ENCODE data around the gene TMEM52.
"Not testable (repeated sequence)": the region's sequence is repeated elsewhere in the genome, so short reads cannot be mapped to it uniquely, and the experiment has no call there.

The TMEM52 gene

DNA sequence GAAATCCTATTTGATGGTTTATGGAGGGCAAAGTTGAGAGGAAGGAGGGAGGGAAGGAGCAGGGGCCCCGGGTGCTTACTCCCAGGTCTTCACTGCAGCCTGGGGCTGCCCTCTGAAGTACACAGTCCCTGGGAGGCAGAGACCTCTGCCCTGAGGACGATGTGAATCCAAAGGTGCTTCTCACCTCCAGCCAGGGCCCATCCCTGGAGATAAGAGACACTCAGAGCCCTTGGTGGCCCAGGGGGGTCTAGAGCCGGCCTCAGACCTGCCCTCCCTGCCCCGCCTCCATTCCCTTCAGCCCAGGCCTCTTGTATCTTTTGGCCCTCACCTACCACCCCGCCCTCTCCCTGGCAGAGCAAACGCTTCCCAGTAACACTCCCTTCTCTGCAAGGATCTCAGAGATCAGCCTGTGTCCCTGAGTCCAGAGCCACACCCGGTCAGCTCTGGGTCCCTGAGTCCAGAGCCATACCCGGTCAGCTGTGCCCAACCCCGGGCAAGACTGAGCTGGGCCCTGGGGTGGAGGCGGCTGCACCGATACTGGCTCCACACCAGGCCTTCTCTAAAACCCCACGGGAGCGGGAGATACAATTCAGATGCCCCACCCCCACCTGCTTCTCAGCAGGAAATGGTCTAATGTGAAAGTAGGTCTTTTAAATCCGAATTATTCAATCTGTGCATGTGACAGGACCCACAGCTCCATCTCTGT lies 24.6 kb downstream of the TMEM52 start:
- DNase-seq (ENCODE audit: low read depth in 2 of 2, low spot score in 1 of 2), result no peak

DNA sequence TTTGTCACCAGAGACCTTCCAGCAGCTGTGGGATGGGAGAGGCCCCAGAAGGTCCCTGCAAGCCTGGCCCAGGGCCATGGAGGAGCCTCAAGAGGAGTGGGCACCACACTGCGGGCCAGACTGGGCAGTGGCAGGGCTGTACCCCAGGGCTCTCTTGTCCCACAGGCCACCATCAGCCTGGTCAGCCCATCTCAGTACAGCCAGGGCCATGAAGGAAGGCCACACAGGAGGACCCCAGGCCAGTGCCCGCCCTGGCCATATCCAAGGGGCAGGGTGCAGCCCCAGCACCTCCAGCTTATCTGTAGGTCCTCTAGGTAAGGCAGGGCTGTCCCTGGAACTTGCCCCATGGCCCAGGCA lies 25.1 kb downstream of the TMEM52 start:
- no peak for DNase-seq (ENCODE audit: low read depth in 2 of 2, low spot score in 1 of 2)

- DNase-seq (ENCODE audit: low read depth in 2 of 2, low spot score in 1 of 2), result no peak
These were observed 25.6 kb downstream of the TMEM52 start for GRCh38 chr1:1893291-1893985.

DNA sequence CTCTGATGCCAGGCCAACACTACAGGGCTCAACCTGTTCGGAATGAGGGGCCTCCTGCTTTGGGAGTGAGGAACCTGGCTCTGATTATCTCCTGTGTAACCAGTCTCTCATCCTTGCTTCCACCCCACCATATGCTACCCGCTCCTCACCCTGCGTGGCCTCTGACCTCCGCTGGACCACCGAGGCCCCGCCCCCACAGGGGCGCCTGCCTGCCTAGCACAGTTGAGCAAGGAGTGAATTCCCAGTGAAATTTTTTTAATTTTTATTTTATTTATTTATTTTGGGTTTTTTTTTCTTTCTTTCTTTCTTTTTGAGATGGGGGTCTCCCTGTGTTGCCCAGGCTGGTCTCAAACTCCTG lies 26.3 kb downstream of the TMEM52 start:
- no peak for DNase-seq (ENCODE audit: low read depth in 2 of 2, low spot score in 1 of 2)

GRCh38 chr1:1892079-1892762 lies 26.9 kb downstream of the TMEM52 start:
- no peak for DNase-seq (ENCODE audit: low read depth in 2 of 2, low spot score in 1 of 2)

GRCh38 chr1:1891349-1892078 lies 27.6 kb downstream of the TMEM52 start:
- peak; percentile 47 to 69 for DNase-seq (ENCODE audit: low read depth in 2 of 2, low spot score in 1 of 2)

GRCh38 chr1:1890506-1891348 lies 28.4 kb downstream of the TMEM52 start, which contains the start of gene GNB1:
GNB1 (minus strand) TSS chr1:1891087; CDS start chr1:1825453, 65,634 bp downstream.
- peak; percentile 52 to 79 for DNase-seq (ENCODE audit: low read depth in 2 of 2, low spot score in 1 of 2)

DNA sequence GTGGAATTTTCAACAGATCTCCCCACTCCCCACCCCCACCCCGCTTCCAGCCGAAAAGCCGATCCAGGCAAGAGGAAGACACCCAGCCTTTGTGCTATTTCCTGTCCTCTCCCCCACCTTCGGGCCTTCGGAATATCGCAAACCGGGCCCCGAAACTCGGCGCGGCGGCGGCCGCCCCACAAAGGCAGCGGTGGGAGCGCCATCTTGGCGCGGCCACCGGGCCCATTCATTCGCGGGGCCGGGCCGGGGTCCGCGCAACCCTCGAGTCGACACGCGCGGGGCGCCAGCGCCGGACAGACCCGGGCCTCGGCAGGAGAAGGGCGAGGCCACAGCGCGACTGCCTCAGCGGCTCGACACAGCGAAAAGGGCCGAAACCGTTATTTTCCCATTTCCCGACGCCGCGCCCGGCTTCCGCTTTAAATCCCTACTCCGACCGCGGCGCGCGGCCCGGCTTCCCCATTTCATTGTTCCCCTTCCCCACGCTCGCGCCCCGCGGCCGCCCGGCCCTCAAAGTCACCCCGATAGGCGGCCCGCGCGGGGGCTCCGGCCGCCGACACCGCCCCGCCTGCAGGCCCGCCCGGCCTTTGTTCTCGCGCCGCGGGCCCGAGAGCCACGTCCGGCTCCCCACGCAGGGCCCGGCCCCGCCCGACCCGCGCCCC lies 29.1 kb downstream of the TMEM52 start:
- DNase-seq (ENCODE audit: low read depth in 2 of 2, low spot score in 1 of 2), result peak in 1 of 2 donors; percentile 15

GRCh38 chr1:1889090-1889750 lies 29.9 kb downstream of the TMEM52 start:
- no peak for DNase-seq (ENCODE audit: low read depth in 2 of 2, low spot score in 1 of 2)

DNA sequence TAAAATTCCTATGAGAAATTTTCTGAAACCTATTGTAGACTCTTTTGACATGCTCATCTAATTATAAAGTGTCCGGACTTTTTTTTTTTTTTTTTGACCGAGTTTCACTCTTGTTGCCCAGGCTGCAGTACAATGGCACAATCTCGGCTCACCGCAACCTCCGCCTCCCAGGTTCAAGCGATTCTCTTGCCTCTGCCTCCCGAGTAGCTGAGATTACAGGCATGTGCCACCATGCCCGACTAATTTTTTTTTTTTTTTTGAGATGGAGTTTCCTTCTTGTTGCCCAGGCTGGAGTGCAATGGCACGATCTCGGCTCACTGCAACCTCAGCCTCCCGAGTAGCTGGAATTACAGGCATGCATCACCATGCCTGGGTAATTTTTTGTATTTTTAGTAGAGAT lies 35.2 kb downstream of the TMEM52 start:
- DNase-seq (ENCODE audit: low read depth in 2 of 2, low spot score in 1 of 2), result not testable (repeated sequence)

DNA sequence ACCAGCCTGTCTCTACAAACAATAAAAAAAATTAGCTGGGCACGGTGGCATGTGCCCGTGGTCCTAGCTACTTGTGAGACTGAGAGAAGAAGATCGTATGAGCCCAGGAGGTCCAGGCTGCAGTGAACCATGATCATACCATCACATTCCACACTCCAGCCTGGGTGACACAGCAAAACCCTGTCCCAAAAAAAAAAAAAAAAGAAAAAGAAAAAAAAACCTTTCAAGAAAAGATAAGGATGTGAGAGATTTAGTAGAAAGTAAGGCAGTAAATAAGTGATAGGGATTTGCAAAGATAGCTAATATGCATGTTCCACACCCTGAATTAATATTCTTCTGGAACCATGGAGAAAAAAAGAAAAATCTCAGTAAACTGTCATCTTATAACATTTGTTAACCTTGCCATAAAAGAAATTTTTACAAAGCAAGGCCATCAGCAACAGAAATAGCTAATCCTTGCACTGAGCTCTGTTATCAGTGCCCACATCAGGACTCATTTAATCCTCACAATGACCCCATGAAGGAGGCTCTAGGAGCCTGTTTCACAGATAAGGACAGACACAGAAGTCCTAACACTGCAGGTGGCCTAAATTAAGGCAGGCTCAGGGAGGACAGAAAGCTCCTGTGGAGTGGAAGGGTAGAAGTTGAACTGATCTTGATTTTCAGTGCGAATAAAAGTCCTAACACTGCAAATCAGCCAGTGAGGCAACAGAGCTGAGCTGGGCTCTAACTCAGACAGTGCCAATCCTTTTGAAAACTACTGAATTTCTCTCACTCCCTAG lies 35.8 kb downstream of the TMEM52 start:
- no peak for DNase-seq (ENCODE audit: low read depth in 2 of 2, low spot score in 1 of 2)

- DNase-seq (ENCODE audit: low read depth in 2 of 2, low spot score in 1 of 2), result no peak
These were observed 37.4 kb downstream of the TMEM52 start for GRCh38 chr1:1881727-1882126.

DNA sequence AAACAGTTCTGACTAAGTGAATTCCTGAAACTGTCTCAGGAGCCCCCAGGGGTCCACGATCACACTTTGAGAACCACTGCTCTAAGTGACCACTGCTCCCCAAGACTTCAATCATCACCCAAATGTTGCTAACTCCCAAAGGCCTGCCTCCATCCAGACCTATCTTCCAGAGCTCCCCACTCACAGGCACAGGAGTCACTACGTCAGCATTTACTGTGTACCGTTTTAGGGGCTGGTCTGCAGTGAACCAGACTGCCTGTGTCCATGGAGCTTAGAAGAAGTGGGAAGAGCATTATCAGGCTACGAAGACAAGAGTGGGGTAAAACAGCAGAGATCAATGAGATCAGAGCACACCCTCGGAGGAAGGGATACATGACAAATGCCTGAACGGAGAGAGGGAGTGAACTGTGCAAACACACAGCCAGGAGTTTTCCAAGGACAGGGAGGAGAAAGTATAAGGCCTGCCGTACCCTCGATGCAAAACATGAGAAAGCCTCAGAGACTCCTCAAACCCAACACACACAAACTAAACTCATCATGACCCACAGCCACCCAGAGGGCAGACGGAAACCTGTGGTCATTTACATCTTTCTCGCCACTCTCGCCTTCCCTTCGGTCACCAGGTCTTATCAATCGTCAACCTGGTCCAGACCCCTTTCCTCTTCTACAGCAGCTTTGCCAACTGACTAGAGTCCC lies 38.3 kb downstream of the TMEM52 start:
- DNase-seq (ENCODE audit: low read depth in 2 of 2, low spot score in 1 of 2), result no peak

DNA sequence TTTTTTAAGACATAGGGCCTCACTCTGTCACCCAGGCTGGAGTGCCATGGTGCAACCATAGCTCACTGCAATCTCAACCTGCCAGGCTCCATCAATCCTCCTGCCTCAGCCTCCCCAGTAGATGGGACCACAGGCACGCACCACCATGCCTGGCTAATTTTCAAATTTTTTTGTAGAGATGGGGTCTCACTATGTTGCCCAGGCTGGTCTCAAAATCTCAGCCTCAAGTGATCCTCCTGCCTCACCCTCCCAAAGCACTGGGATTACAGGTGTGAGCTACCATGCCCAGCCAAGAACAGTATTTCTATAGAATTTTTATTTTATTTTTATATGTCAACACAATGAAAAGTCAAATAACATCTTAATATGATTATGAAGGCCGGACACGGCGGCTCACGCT lies 39.1 kb downstream of the TMEM52 start:
- DNase-seq (ENCODE audit: low read depth in 2 of 2, low spot score in 1 of 2), result no peak

GRCh38 chr1:1877865-1878436 lies 41.1 kb downstream of the TMEM52 start:
- no peak for DNase-seq (ENCODE audit: low read depth in 2 of 2, low spot score in 1 of 2)

DNA sequence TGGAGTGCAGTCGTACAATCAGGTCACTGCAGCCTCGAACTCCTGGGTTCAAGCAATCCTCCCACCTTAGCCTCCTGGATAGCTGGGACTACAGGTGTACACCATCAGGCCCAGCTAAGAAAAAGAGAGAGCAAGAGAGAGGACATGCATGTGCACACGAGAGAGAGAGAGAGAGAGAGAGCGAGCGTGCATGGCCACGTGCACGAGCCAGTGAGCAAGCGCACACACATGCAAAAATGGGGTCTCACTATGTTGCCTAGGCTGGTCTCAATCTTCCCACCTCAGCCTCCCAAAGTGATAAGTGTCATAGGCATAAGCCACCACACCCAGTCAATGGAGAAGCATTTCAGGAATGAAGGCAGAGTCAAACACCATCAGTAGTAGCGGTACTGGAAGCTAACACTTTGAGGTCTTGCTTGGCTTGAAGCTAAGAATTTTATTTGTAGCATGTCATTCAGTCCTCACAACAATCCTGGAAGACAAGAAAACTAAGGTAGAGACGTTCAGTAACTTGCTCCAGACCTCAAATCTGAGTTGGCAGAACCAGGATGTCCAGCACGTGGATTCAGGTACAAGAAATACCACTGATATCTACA lies 42.6 kb downstream of the TMEM52 start:
- no peak for DNase-seq (ENCODE audit: low read depth in 2 of 2, low spot score in 1 of 2)

DNA sequence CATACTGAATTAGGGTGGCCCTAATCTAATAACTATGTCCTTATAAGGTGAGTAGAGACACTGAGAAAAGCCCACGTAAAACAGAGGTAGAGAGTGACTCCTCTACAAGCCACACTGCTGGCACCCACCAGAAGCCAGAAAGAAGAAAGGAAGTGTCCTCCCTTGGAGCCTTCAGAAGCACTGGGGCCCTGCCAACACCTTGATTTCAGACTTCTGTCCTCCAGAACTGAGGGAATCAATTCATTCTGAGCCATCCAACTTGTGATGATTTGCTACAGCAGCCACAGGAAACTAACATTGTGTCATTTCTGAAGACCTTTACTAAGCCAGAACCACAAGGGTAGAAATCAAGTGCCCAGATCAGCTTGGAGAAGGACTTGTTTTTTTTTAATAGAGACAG lies 43.1 kb downstream of the TMEM52 start:
- DNase-seq (ENCODE audit: low read depth in 2 of 2, low spot score in 1 of 2), result no peak

- no peak for DNase-seq (ENCODE audit: low read depth in 2 of 2, low spot score in 1 of 2)
These were observed 44.2 kb downstream of the TMEM52 start for GRCh38 chr1:1874901-1875300.
